Spleen (tissue), 7 donors: ENCODE results near the gene RFX2.

Experiments
- CTCF ChIP-seq, 11 experiments: fragments of 200-600 bp in 7 of 11; fragments of 450-650 bp in 4 of 11; sonication (generic) in 4 of 11; IDR thresholded peaks in 8 of 11; conservative IDR thresholded peaks in 3 of 11; 1 replicate in 7 of 11; 2 replicates in 4 of 11; pipeline versions ENCODE4 v1.4.0 to v1.8.0; 2016 to 2021; ENCODE audit warnings: antibody characterized with exemption in 11 of 11, inconsistent platforms in 4 of 11, mild to moderate bottlenecking in 1 of 11
- POLR2A ChIP-seq, 3 donors: fragments of 450-650 bp; IDR thresholded peaks; one replicate each; pipeline ENCODE4 v1.5.1; 2017; ENCODE audit warnings: antibody characterized with exemption in 3 of 3, mild to moderate bottlenecking in 1 of 3
- POLR2AphosphoS5 ChIP-seq, 3 donors: sonication (generic); formaldehyde crosslinking; IDR thresholded peaks; one replicate each; pipeline ENCODE4 v1.5.1; 2017; ENCODE audit warnings: antibody characterized with exemption in 3 of 3
- donor health status: DM: no; HTN: no; CAD: no; lungs with moderate emphysema.
- donor health status: DM: no; HTN: no; CAD: no.
- donor health status: DM: no; HTN: no; CAD: no.

- no peak for TF ChIP-seq POLR2A (IDR thresholded peaks at IDR 0.05)
- no peak for TF ChIP-seq CTCF (IDR thresholded peaks at IDR 0.05 in 8 of 11, conservative IDR thresholded peaks at IDR 0.05 in 3 of 11)
- no peak for TF ChIP-seq POLR2AphosphoS5 (IDR thresholded peaks at IDR 0.05)
Observed at GRCh38 chr19:6117534-6117933, 7.2 kb upstream of the RFX2 start.
